HG02973 (cell line): ENCODE results near the gene KIF16B.

Experiments used
- ATAC-seq: cut with Tn5 transposase; IDR thresholded peaks from one replicate; pipeline ENCODE4 v1.9.1; 2021; ENCODE audit warnings: moderate library complexity; ENCODE audit not compliant: unreplicated experiment

KIF16B gene

GRCh38 chr20:16308754-16309153 is 264.5 kb downstream of the KIF16B start:
- ATAC-seq, result no peak

- no peak for ATAC-seq
These were observed 270.4 kb downstream of the KIF16B start for GRCh38 chr20:16302818-16303217.

- no peak for ATAC-seq
These were observed 271.3 kb downstream of the KIF16B start for GRCh38 chr20:16301986-16302385.

- ATAC-seq, result no peak
These were observed 273.4 kb downstream of the KIF16B start for GRCh38 chr20:16299897-16300296.

GRCh38 chr20:16296931-16297330 is 276.3 kb downstream of the KIF16B start:
- ATAC-seq, result no peak

GRCh38 chr20:16295534-16295933 is 277.7 kb downstream of the KIF16B start:
- no peak for ATAC-seq

- no peak for ATAC-seq
These were observed 279.7 kb downstream of the KIF16B start for GRCh38 chr20:16293590-16293989.

GRCh38 chr20:16292226-16292880 is 280.9 kb downstream of the KIF16B start:
- no peak for ATAC-seq

GRCh38 chr20:16290358-16290757 is 282.9 kb downstream of the KIF16B start:
- ATAC-seq, result no peak

GRCh38 chr20:16287776-16288175 is 285.5 kb downstream of the KIF16B start:
- no peak for ATAC-seq

- ATAC-seq, result no peak
These were observed 286.6 kb downstream of the KIF16B start for GRCh38 chr20:16286601-16287000.

- ATAC-seq, result no peak
These were observed 288.7 kb downstream of the KIF16B start for GRCh38 chr20:16284385-16285100.

- ATAC-seq, result no peak
These were observed 289.3 kb downstream of the KIF16B start for GRCh38 chr20:16283978-16284377.

- ATAC-seq, result no peak
These were observed 289.9 kb downstream of the KIF16B start for GRCh38 chr20:16283307-16283706.

- ATAC-seq, result no peak
These were observed 293.0 kb downstream of the KIF16B start for GRCh38 chr20:16280219-16280618.

GRCh38 chr20:16279320-16279719 is 293.9 kb downstream of the KIF16B start:
- ATAC-seq, result no peak

GRCh38 chr20:16273812-16274555 is 299.3 kb downstream of the KIF16B start:
- no peak for ATAC-seq

- ATAC-seq, result no peak
These were observed 300.4 kb downstream of the KIF16B start for GRCh38 chr20:16272780-16273360.

- ATAC-seq, result no peak
These were observed 301.8 kb downstream of the KIF16B start for GRCh38 chr20:16271450-16271849.

- ATAC-seq, result no peak
These were observed 302.3 kb downstream of the KIF16B start for GRCh38 chr20:16270989-16271388.

- ATAC-seq, result no peak
These were observed 302.8 kb downstream of the KIF16B start for GRCh38 chr20:16270314-16270931.
